RWPE2 (cell line): ENCODE data around the gene MAP4K4.

ENCODE experiments used
- ATAC-seq: fragments of 200-7000 bp; cut with Tn5 transposase; 3 replicates; pipeline ENCODE4 v1.9.1; 2021; ENCODE audit warnings: low read depth
- DNase-seq: peaks from one replicate; pipeline ENCODE4 v3.0.0-alpha.2; 2020; ENCODE audit warnings: low spot score
- H3K27ac ChIP-seq: fragments of 450-650 bp; 2 replicates; pipeline ENCODE4 v1.5.1; 2017; ENCODE audit warnings: mild to moderate bottlenecking; ENCODE audit not compliant: poor library complexity, severe bottlenecking
- H3K27me3 ChIP-seq: fragments of 250-450 bp; sonication (Bioruptor Pico); 2 replicates; pipeline ENCODE4 v1.5.1; 2021; ENCODE audit warnings: mild to moderate bottlenecking, moderate library complexity; ENCODE audit not compliant: insufficient read depth, poor library complexity, severe bottlenecking
- H3K36me3 ChIP-seq: fragments of 250-450 bp; sonication (Bioruptor Pico); 2 replicates; pipeline ENCODE4 v1.5.1; 2020; ENCODE audit warnings: low read depth, mild to moderate bottlenecking, moderate library complexity
- H3K4me1 ChIP-seq: fragments of 250-450 bp; sonication (Bioruptor Pico); 2 replicates; pipeline ENCODE4 v1.5.1; 2021; ENCODE audit warnings: mild to moderate bottlenecking, moderate library complexity; ENCODE audit not compliant: insufficient read depth, poor library complexity, severe bottlenecking
- H3K4me3 ChIP-seq: fragments of 250-450 bp; sonication (Bioruptor Pico); 2 replicates; pipeline ENCODE4 v1.5.1; 2021; ENCODE audit warnings: mild to moderate bottlenecking, moderate library complexity; ENCODE audit not compliant: severe bottlenecking
- H3K9me3 ChIP-seq: fragments of 250-450 bp; sonication (Bioruptor Pico); 2 replicates; pipeline ENCODE4 v1.5.1; 2021; ENCODE audit warnings: mild to moderate bottlenecking, moderate library complexity; ENCODE audit not compliant: severe bottlenecking
- TF ChIP-seq, protein P1 (sequence below): fragments of 450-650 bp; IDR thresholded peaks from one replicate; pipeline ENCODE4 v1.5.1; 2017; ENCODE audit warnings: mild to moderate bottlenecking, moderate library complexity; ENCODE audit not compliant: poor library complexity, severe bottlenecking

The MAP4K4 gene

DNA sequence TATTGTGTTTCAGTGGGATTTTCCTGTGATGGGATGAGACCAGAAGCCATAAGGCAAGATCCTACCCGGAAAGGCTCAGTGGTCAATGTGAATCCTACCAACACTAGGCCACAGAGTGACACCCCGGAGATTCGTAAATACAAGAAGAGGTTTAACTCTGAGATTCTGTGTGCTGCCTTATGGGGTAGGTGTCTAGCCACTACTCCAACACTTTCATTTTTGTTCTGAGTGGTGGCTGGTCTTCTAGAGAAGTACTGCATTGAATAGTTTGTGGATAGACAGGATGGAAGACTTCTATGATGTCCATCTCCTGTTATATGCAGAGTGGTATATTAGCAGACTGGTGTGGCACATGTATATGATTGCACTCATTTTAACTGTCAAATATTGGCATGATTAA, 176.6 kb downstream of the MAP4K4 start:
- TF ChIP-seq, protein P1, sequence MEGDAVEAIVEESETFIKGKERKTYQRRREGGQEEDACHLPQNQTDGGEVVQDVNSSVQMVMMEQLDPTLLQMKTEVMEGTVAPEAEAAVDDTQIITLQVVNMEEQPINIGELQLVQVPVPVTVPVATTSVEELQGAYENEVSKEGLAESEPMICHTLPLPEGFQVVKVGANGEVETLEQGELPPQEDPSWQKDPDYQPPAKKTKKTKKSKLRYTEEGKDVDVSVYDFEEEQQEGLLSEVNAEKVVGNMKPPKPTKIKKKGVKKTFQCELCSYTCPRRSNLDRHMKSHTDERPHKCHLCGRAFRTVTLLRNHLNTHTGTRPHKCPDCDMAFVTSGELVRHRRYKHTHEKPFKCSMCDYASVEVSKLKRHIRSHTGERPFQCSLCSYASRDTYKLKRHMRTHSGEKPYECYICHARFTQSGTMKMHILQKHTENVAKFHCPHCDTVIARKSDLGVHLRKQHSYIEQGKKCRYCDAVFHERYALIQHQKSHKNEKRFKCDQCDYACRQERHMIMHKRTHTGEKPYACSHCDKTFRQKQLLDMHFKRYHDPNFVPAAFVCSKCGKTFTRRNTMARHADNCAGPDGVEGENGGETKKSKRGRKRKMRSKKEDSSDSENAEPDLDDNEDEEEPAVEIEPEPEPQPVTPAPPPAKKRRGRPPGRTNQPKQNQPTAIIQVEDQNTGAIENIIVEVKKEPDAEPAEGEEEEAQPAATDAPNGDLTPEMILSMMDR, result no peak
- H3K36me3 ChIP-seq, result peaks cover 97% of the 10 kb centered on the region

DNA sequence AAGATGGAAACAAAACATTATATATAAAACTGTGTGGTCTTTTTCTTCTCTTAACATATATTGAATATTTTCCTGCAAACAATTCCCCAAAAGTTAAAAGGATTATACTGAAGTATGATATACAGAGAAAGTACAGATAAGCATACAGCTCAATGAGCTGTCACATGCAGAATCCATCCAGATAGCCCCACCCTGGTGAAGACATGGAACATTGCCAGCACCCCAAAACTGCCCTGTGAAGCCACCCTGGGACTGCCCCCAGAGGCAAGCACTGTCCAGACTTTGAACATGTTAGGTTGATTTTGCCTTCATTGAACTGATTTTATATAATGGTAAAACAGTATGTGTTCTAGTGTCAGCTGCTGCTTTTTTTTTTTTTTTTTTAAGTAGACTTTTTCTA, 182.0 kb downstream of the MAP4K4 start:
- no peaks in the 10 kb centered on the region for H3K27me3 ChIP-seq
- H3K27ac ChIP-seq, result peak overlapping the region; percentile 3
- no peak for DNase-seq
- no peak for ATAC-seq
- H3K4me1 ChIP-seq, result peaks cover 15% of the 10 kb centered on the region
- H3K36me3 ChIP-seq, result peaks cover 86% of the 10 kb centered on the region
- TF ChIP-seq, protein P1, result no peak
- no peaks in the 10 kb centered on the region for H3K9me3 ChIP-seq
- H3K4me3 ChIP-seq, result no peak overlapping the region

More for the DNA sequence above, 176.6 kb downstream of the MAP4K4 start:
- ATAC-seq (no peak), DNase-seq (no peak)
- no peaks in the 10 kb centered on the region for H3K4me1 ChIP-seq
- H3K27ac ChIP-seq, result no peak overlapping the region
- no peak overlapping the region for H3K4me3 ChIP-seq
- no peaks in the 10 kb centered on the region for H3K27me3 ChIP-seq
- no peaks in the 10 kb centered on the region for H3K9me3 ChIP-seq

DNA sequence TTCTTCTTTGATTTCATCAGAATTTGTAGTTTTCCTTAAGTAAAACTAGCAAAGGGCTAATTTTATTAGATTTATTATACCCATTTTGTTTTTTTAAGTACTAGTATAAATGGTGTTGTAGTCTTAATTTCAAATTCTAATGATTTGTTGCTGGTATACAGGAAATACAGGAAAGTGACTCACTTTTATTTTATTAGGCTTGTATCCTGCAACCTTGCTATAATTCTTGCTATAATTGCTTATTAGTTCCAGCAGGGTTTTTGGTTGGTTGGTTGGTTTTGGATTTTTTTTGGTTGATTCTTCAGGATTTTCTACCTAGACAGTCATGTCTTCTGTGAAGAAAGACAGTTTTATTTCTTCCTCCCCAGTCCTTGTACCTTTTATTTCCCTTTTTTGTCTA, 183.6 kb downstream of the MAP4K4 start:
- H3K36me3 ChIP-seq, result peaks cover 86% of the 10 kb centered on the region
- TF ChIP-seq, protein P1, result no peak
- H3K27ac ChIP-seq, result peak overlapping the region; percentile 3
- no peaks in the 10 kb centered on the region for H3K9me3 ChIP-seq
- ATAC-seq (no peak), DNase-seq (no peak)
- no peak overlapping the region for H3K4me3 ChIP-seq
- peaks cover 15% of the 10 kb centered on the region for H3K4me1 ChIP-seq
- no peaks in the 10 kb centered on the region for H3K27me3 ChIP-seq

DNA sequence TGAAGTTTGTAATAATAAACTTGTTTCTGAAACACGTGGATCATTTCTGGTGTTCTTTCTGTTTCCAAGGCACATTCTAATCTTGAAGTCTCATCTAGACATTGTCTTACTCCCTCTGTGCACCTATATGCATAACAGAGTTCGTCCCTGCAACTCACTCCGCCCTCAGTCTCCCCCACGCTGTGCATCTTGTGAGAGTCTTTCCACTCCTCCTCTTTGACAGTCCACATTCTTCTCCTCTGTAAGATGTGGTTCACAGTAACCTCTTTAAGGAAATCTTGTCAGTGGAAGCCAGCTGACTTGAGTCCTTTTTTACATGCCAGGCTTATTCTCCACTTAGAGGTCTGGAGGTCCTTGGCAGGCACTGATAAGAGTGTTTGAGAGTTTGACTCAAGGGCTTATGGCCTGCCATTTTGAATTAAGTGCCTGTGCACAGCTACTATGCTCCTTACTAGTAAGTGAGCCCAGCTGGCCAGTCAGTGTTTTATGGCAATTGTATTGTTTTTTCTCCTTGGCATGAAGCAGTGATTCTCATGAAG, 185.3 kb downstream of the MAP4K4 start:
- no peak overlapping the region for H3K27ac ChIP-seq
- TF ChIP-seq, protein P1, result no peak
- H3K9me3 ChIP-seq, result no peaks in the 10 kb centered on the region
- ATAC-seq (no peak), DNase-seq (no peak)
- H3K36me3 ChIP-seq, result peaks cover 85% of the 10 kb centered on the region
- no peak overlapping the region for H3K4me3 ChIP-seq
- no peaks in the 10 kb centered on the region for H3K27me3 ChIP-seq
- peaks cover 15% of the 10 kb centered on the region for H3K4me1 ChIP-seq

DNA sequence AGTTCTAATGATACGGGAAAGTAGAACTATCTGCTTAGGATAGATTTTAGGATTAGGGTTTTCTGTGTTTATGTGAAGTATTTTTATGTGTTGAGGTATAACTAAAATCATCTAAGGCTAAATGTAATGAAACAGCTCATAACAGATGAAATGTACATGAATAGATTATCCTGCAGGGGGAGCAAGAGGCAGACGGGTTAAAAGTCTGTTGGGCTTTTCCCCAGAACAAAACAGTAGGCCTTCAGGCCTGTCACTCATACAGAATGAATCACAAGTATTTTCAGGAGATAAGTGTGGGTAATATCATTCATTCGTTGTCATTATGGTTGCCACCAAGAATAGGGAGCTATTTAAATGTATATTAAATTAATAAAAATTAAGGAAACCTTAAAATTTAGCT, 186.4 kb downstream of the MAP4K4 start:
- Histone ChIP-seq H3K4me1 (peaks cover 15% of the 10 kb centered on the region), H3K36me3 (peaks cover 85% of the 10 kb centered on the region), H3K9me3 (no peaks in the 10 kb centered on the region), H3K27ac (no peak overlapping the region), H3K4me3 (no peak overlapping the region), H3K27me3 (no peaks in the 10 kb centered on the region)
- ATAC-seq, result no peak
- TF ChIP-seq, protein P1, result peak; percentile 62
- no peak for DNase-seq
